DMS79 (cell line): Measurements from ENCODE around the gene SHB.
"Not testable (repeated sequence)": the region's sequence is repeated elsewhere in the genome, so short reads cannot be mapped to it uniquely, and the experiment has no call there.

ENCODE experiments used
- DNase-seq: peaks from one replicate; lab custom pipeline; 2025; lab: John Stamatoyannopoulos, UW

The SHB gene

GRCh38 chr9:37902796-37903646, 166.0 kb downstream of the SHB start:
- DNase-seq, result no peak

GRCh38 chr9:37902131-37902530, 166.9 kb downstream of the SHB start:
- no peak for DNase-seq

- DNase-seq, result no peak
Observed at GRCh38 chr9:37899041-37899440, 170.0 kb downstream of the SHB start.

GRCh38 chr9:37897665-37898064, 171.4 kb downstream of the SHB start:
- no peak for DNase-seq

- DNase-seq, result no peak
Observed at GRCh38 chr9:37892063-37892462, 177.0 kb downstream of the SHB start.

- not testable (repeated sequence) for DNase-seq
Observed at GRCh38 chr9:37891042-37891441, 178.0 kb downstream of the SHB start.

GRCh38 chr9:37889536-37889935, 179.5 kb downstream of the SHB start:
- DNase-seq, result no peak

GRCh38 chr9:37887977-37888583, 180.9 kb downstream of the SHB start:
- DNase-seq, result not testable (repeated sequence)

- DNase-seq, result no peak
Observed at GRCh38 chr9:37880916-37881479, 188.0 kb downstream of the SHB start.

GRCh38 chr9:37876376-37876775, 192.7 kb downstream of the SHB start:
- no peak for DNase-seq

- no peak for DNase-seq
Observed at GRCh38 chr9:37873955-37874354, 195.1 kb downstream of the SHB start.

GRCh38 chr9:37870799-37871176, 198.2 kb downstream of the SHB start:
- no peak for DNase-seq

GRCh38 chr9:37870081-37870798, 198.8 kb downstream of the SHB start:
- no peak for DNase-seq
